ENCODE data around the gene RENBP. TPM values are rescaled to one million over a fixed set of nuclear protein-coding genes. Genes with fewer than 3 reads are reported as not detected.
A peak's percentile ranks its signal among the peaks of the same experiment; 100 is the strongest.

The RENBP gene
- total RNA-seq, 1 donor from 2014 or later: 4.2 TPM

GRCh38 chrX:153945956-153946943, 1.8 kb upstream of the RENBP start:
- no peaks in the 10 kb centered on the region for H3K4me1 ChIP-seq
- TF ChIP-seq CTCF (IDR thresholded peaks at IDR 0.05): no peak
- TF ChIP-seq POLR2AphosphoS5 (IDR thresholded peaks at IDR 0.05; ENCODE audit: insufficient read depth in 1 of 2, low read depth in 1 of 2): no peak
- no peak for TF ChIP-seq POLR2A (IDR thresholded peaks at IDR 0.05)

GRCh38 chrX:153944800-153945150, 332 bp upstream of the RENBP start:
- Histone ChIP-seq H3K27ac (no peak overlapping the region), H3K4me1 (no peaks in the 10 kb centered on the region), H3K4me3 (peak overlapping the region in 1 of 2 donors; percentile 32), H3K27me3 (no peaks in the 10 kb centered on the region), H3K9me3 (no peaks in the 10 kb centered on the region), H3K36me3 (peaks cover 0 to 5% of the 10 kb centered on the region in 2 donors)
- DNase-seq (ENCODE audit: extremely low spot score in 2 of 2): no peak
- TF ChIP-seq POLR2AphosphoS5 (IDR thresholded peaks at IDR 0.05; ENCODE audit: insufficient read depth in 1 of 2, low read depth in 1 of 2) (no peak), CTCF (IDR thresholded peaks at IDR 0.05) (no peak)
- intact Hi-C loops (cut with DNase I): no loop called here

More at GRCh38 chrX:153945956-153946943, 1.8 kb upstream of the RENBP start:
- Histone ChIP-seq H3K27me3 (no peaks in the 10 kb centered on the region), H3K36me3 (peaks cover 0 to 17% of the 10 kb centered on the region in 2 donors), H3K27ac (no peak overlapping the region), H3K9me3 (no peaks in the 10 kb centered on the region), H3K4me3 (no peak overlapping the region)
- intact Hi-C loops (cut with DNase I): no loop called here
- DNase-seq (ENCODE audit: extremely low spot score in 2 of 2): no peak

GRCh38 chrX:153941336-153942252, 2.8 kb downstream of the RENBP start:
- intact Hi-C loops (cut with DNase I): no loop called here
- H3K4me3 ChIP-seq: no peak overlapping the region

GRCh38 chrX:153939573-153939972, 4.9 kb downstream of the RENBP start:
- Histone ChIP-seq H3K27ac (no peak overlapping the region), H3K4me1 (peaks cover 7% of the 10 kb centered on the region), H3K36me3 (no peaks in the 10 kb centered on the region), H3K4me3 (no peak overlapping the region), H3K27me3 (no peaks in the 10 kb centered on the region), H3K9me3 (no peaks in the 10 kb centered on the region)
- intact Hi-C loops (cut with DNase I): no loop called here
- TF ChIP-seq POLR2A (IDR thresholded peaks at IDR 0.05) (no peak), POLR2AphosphoS5 (IDR thresholded peaks at IDR 0.05; ENCODE audit: insufficient read depth in 1 of 2, low read depth in 1 of 2) (no peak), CTCF (IDR thresholded peaks at IDR 0.05) (no peak)
- no peak for DNase-seq (ENCODE audit: extremely low spot score in 2 of 2)

More at GRCh38 chrX:153941336-153942252, 2.8 kb downstream of the RENBP start:
- H3K4me1 ChIP-seq: no peaks in the 10 kb centered on the region
- no peak for TF ChIP-seq POLR2A (IDR thresholded peaks at IDR 0.05)
- no peak for TF ChIP-seq CTCF (IDR thresholded peaks at IDR 0.05)
- TF ChIP-seq POLR2AphosphoS5 (IDR thresholded peaks at IDR 0.05; ENCODE audit: insufficient read depth in 1 of 2, low read depth in 1 of 2): no peak
- H3K27me3 ChIP-seq: no peaks in the 10 kb centered on the region
- H3K9me3 ChIP-seq: no peaks in the 10 kb centered on the region
- H3K27ac ChIP-seq: no peak overlapping the region
- no peaks in the 10 kb centered on the region for H3K36me3 ChIP-seq
- no peak for DNase-seq (ENCODE audit: extremely low spot score in 2 of 2)
